ENCODE results near the gene TTR.

The TTR gene

GRCh38 chr18:31579375-31579774 is 12.3 kb upstream of the TTR start:
- no peak overlapping the region for H3K4me3 ChIP-seq (ENCODE audit: low read depth, low read length)
- no peaks in the 10 kb centered on the region for H3K36me3 ChIP-seq (ENCODE audit: control insufficient read depth, insufficient read depth, low read length)
- H3K9me3 ChIP-seq (ENCODE audit: control insufficient read depth, insufficient read depth, low read length) = no peaks in the 10 kb centered on the region
- no peak overlapping the region for H3K27ac ChIP-seq (ENCODE audit: low read depth, low read length)
- H3K9ac ChIP-seq (ENCODE audit: low read depth, low read length) = no peak overlapping the region
- H3K4me1 ChIP-seq (ENCODE audit: control insufficient read depth, insufficient read depth, low read length) = peaks cover 3% of the 10 kb centered on the region; the same call in 1 of the 2 replicates
- H3K27me3 ChIP-seq (ENCODE audit: control insufficient read depth, insufficient read depth, low read length) = no peaks in the 10 kb centered on the region

- no peak overlapping the region for H3K4me3 ChIP-seq (ENCODE audit: low read depth, low read length)
- peaks cover 3% of the 10 kb centered on the region; the same call in 1 of the 2 replicates for H3K4me1 ChIP-seq (ENCODE audit: control insufficient read depth, insufficient read depth, low read length)
- H3K9me3 ChIP-seq (ENCODE audit: control insufficient read depth, insufficient read depth, low read length) = no peaks in the 10 kb centered on the region
- H3K27me3 ChIP-seq (ENCODE audit: control insufficient read depth, insufficient read depth, low read length) = no peaks in the 10 kb centered on the region
- no peak overlapping the region for H3K27ac ChIP-seq (ENCODE audit: low read depth, low read length)
- H3K36me3 ChIP-seq (ENCODE audit: control insufficient read depth, insufficient read depth, low read length) = no peaks in the 10 kb centered on the region
- H3K9ac ChIP-seq (ENCODE audit: low read depth, low read length) = no peak overlapping the region
Observed at GRCh38 chr18:31581498-31582197, 10.0 kb upstream of the TTR start.

DNA sequence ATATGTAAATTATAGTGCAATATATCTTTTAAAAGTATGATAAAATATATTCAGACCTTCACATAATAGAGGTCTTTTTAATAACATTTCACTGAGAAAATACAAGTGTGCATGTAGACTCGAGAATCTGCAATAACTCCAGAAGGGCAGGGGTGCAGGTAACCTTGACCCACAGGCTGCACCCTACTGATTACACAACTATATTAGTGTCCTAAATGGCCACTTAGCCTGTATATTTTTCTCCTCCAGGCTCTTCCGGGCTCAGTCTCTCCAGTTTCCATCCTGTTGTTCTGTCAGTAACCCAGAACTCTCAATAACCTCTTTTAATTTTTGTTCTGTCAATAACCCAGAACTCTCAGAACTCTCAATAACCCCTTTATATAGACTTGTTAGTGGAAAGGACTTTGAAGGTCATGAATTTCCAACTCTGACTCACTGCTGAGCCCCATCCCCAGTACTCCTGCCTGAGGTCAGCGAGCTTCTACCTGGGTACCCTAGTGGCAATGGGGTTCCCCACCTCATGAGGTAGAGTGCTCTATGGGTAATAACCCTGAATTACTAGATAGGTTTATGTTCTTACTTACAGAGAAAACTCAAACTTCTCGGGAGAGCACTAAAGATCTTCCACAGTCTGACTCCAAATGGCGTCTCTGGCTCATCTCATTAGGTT is 8.4 kb upstream of the TTR start:
- peaks cover 3% of the 10 kb centered on the region; the same call in 1 of the 2 replicates for H3K4me1 ChIP-seq (ENCODE audit: control insufficient read depth, insufficient read depth, low read length)
- H3K27ac ChIP-seq (ENCODE audit: low read depth, low read length) = no peak overlapping the region
- H3K27me3 ChIP-seq (ENCODE audit: control insufficient read depth, insufficient read depth, low read length) = no peaks in the 10 kb centered on the region
- H3K9ac ChIP-seq (ENCODE audit: low read depth, low read length) = no peak overlapping the region
- H3K9me3 ChIP-seq (ENCODE audit: control insufficient read depth, insufficient read depth, low read length) = no peaks in the 10 kb centered on the region
- no peak overlapping the region for H3K4me3 ChIP-seq (ENCODE audit: low read depth, low read length)
- H3K36me3 ChIP-seq (ENCODE audit: control insufficient read depth, insufficient read depth, low read length) = no peaks in the 10 kb centered on the region

DNA sequence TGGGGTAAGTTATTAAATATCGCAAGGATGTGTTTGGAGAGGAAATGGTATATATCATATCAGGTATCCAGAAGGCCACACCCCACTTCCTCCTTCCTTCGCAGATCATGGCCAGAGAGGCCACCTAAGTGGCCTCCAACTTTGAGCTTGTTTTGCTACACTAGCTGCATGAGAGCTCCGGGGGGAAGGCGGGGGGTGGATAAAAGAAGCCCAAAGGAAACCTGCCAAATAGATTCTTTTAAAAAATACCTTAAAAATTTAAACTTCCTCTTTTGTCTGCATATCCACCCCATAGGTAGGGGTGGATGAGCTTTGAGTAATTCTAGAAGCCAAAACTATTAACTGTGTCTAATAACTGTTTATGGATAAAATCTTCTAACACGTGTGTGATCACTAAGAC is 5.7 kb upstream of the TTR start:
- Histone ChIP-seq H3K9ac (ENCODE audit: low read depth, low read length) (no peak overlapping the region), H3K4me1 (ENCODE audit: control insufficient read depth, insufficient read depth, low read length) (peaks cover 3% of the 10 kb centered on the region; the same call in 1 of the 2 replicates), H3K27me3 (ENCODE audit: control insufficient read depth, insufficient read depth, low read length) (no peaks in the 10 kb centered on the region), H3K36me3 (ENCODE audit: control insufficient read depth, insufficient read depth, low read length) (no peaks in the 10 kb centered on the region), H3K9me3 (ENCODE audit: control insufficient read depth, insufficient read depth, low read length) (no peaks in the 10 kb centered on the region), H3K4me3 (ENCODE audit: low read depth, low read length) (no peak overlapping the region), H3K27ac (ENCODE audit: low read depth, low read length) (no peak overlapping the region)

GRCh38 chr18:31586616-31587015 is 5.1 kb upstream of the TTR start:
- no peak overlapping the region for H3K4me3 ChIP-seq (ENCODE audit: low read depth, low read length)
- H3K4me1 ChIP-seq (ENCODE audit: control insufficient read depth, insufficient read depth, low read length) = peaks cover 3% of the 10 kb centered on the region; the same call in 1 of the 2 replicates
- H3K9ac ChIP-seq (ENCODE audit: low read depth, low read length) = no peak overlapping the region
- no peaks in the 10 kb centered on the region for H3K36me3 ChIP-seq (ENCODE audit: control insufficient read depth, insufficient read depth, low read length)
- H3K27ac ChIP-seq (ENCODE audit: low read depth, low read length) = no peak overlapping the region
- H3K9me3 ChIP-seq (ENCODE audit: control insufficient read depth, insufficient read depth, low read length) = no peaks in the 10 kb centered on the region
- no peaks in the 10 kb centered on the region for H3K27me3 ChIP-seq (ENCODE audit: control insufficient read depth, insufficient read depth, low read length)

GRCh38 chr18:31587529-31587928 is 4.1 kb upstream of the TTR start:
- H3K27me3 ChIP-seq (ENCODE audit: control insufficient read depth, insufficient read depth, low read length) = no peaks in the 10 kb centered on the region
- H3K9me3 ChIP-seq (ENCODE audit: control insufficient read depth, insufficient read depth, low read length) = no peaks in the 10 kb centered on the region
- H3K4me1 ChIP-seq (ENCODE audit: control insufficient read depth, insufficient read depth, low read length) = no peaks in the 10 kb centered on the region
- H3K27ac ChIP-seq (ENCODE audit: low read depth, low read length) = peak overlapping the region; percentile 13
- no peaks in the 10 kb centered on the region for H3K36me3 ChIP-seq (ENCODE audit: control insufficient read depth, insufficient read depth, low read length)
- H3K4me3 ChIP-seq (ENCODE audit: low read depth, low read length) = no peak overlapping the region
- no peak overlapping the region for H3K9ac ChIP-seq (ENCODE audit: low read depth, low read length)

- H3K4me3 ChIP-seq (ENCODE audit: low read depth, low read length) = no peak overlapping the region
- no peak overlapping the region for H3K9ac ChIP-seq (ENCODE audit: low read depth, low read length)
- H3K27ac ChIP-seq (ENCODE audit: low read depth, low read length) = no peak overlapping the region
- H3K27me3 ChIP-seq (ENCODE audit: control insufficient read depth, insufficient read depth, low read length) = no peaks in the 10 kb centered on the region
- H3K9me3 ChIP-seq (ENCODE audit: control insufficient read depth, insufficient read depth, low read length) = no peaks in the 10 kb centered on the region
- H3K36me3 ChIP-seq (ENCODE audit: control insufficient read depth, insufficient read depth, low read length) = no peaks in the 10 kb centered on the region
- H3K4me1 ChIP-seq (ENCODE audit: control insufficient read depth, insufficient read depth, low read length) = no peaks in the 10 kb centered on the region
Observed at GRCh38 chr18:31590570-31590969, 1.1 kb upstream of the TTR start.

- Histone ChIP-seq H3K4me1 (ENCODE audit: control insufficient read depth, insufficient read depth, low read length) (no peaks in the 10 kb centered on the region), H3K27me3 (ENCODE audit: control insufficient read depth, insufficient read depth, low read length) (no peaks in the 10 kb centered on the region), H3K9ac (ENCODE audit: low read depth, low read length) (no peak overlapping the region), H3K4me3 (ENCODE audit: low read depth, low read length) (no peak overlapping the region), H3K9me3 (ENCODE audit: control insufficient read depth, insufficient read depth, low read length) (no peaks in the 10 kb centered on the region), H3K36me3 (ENCODE audit: control insufficient read depth, insufficient read depth, low read length) (no peaks in the 10 kb centered on the region), H3K27ac (ENCODE audit: low read depth, low read length) (no peak overlapping the region)
Observed at GRCh38 chr18:31591113-31591512, 564 bp upstream of the TTR start.

DNA sequence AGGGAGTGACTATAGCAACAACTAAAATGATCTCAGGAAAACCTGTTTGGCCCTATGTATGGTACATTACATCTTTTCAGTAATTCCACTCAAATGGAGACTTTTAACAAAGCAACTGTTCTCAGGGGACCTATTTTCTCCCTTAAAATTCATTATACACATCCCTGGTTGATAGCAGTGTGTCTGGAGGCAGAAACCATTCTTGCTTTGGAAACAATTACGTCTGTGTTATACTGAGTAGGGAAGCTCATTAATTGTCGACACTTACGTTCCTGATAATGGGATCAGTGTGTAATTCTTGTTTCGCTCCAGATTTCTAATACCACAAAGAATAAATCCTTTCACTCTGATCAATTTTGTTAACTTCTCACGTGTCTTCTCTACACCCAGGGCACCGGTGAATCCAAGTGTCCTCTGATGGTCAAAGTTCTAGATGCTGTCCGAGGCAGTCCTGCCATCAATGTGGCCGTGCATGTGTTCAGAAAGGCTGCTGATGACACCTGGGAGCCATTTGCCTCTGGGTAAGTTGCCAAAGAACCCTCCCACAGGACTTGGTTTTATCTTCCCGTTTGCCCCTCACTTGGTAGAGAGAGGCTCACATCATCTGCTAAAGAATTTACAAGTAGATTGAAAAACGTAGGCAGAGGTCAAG is 955 bp downstream of the TTR start:
- Histone ChIP-seq H3K4me3 (ENCODE audit: low read depth, low read length) (no peak overlapping the region), H3K36me3 (ENCODE audit: control insufficient read depth, insufficient read depth, low read length) (no peaks in the 10 kb centered on the region), H3K4me1 (ENCODE audit: control insufficient read depth, insufficient read depth, low read length) (no peaks in the 10 kb centered on the region), H3K27ac (ENCODE audit: low read depth, low read length) (no peak overlapping the region), H3K27me3 (ENCODE audit: control insufficient read depth, insufficient read depth, low read length) (no peaks in the 10 kb centered on the region), H3K9ac (ENCODE audit: low read depth, low read length) (no peak overlapping the region), H3K9me3 (ENCODE audit: control insufficient read depth, insufficient read depth, low read length) (no peaks in the 10 kb centered on the region)

DNA sequence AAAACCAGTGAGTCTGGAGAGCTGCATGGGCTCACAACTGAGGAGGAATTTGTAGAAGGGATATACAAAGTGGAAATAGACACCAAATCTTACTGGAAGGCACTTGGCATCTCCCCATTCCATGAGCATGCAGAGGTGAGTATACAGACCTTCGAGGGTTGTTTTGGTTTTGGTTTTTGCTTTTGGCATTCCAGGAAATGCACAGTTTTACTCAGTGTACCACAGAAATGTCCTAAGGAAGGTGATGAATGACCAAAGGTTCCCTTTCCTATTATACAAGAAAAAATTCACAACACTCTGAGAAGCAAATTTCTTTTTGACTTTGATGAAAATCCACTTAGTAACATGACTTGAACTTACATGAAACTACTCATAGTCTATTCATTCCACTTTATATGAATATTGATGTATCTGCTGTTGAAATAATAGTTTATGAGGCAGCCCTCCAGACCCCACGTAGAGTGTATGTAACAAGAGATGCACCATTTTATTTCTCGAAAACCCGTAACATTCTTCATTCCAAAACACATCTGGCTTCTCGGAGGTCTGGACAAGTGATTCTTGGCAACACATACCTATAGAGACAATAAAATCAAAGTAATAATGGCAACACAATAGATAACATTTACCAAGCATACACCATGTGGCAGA is 3.6 kb downstream of the TTR start:
- H3K9me3 ChIP-seq (ENCODE audit: control insufficient read depth, insufficient read depth, low read length) = no peaks in the 10 kb centered on the region
- no peak overlapping the region for H3K9ac ChIP-seq (ENCODE audit: low read depth, low read length)
- no peak overlapping the region for H3K4me3 ChIP-seq (ENCODE audit: low read depth, low read length)
- H3K36me3 ChIP-seq (ENCODE audit: control insufficient read depth, insufficient read depth, low read length) = no peaks in the 10 kb centered on the region
- no peaks in the 10 kb centered on the region for H3K4me1 ChIP-seq (ENCODE audit: control insufficient read depth, insufficient read depth, low read length)
- no peaks in the 10 kb centered on the region for H3K27me3 ChIP-seq (ENCODE audit: control insufficient read depth, insufficient read depth, low read length)
- no peak overlapping the region for H3K27ac ChIP-seq (ENCODE audit: low read depth, low read length)

All from HUES48 (cell line).